Measurements from ENCODE around the gene BRWD1.

Gene BRWD1

DNA sequence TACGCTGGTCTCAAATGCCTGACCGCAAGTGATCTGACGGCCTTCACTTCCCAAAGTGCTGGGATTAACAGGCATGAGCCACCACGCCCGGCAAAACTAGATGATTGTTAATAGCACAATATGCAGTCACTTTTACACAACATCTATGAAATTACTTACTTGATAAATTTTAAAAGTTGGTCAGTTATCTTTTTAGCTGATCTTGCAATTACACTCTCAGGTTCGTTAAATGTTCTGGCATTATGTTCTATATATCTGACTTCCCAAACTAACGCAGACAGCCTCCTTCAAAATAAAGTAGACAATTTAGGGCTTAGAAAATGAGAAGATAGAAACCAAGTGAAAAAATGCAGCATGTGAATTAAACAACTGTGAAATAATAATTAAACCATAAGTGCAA, 98.4 kb downstream of the BRWD1 start:
- H3K9ac ChIP-seq: no peak overlapping the region
- H3K4me1 ChIP-seq: no peaks in the 10 kb centered on the region
- no peaks in the 10 kb centered on the region for H3K27me3 ChIP-seq
- peaks cover 79% of the 10 kb centered on the region for H3K36me3 ChIP-seq
- H3K4me2 ChIP-seq: no peak overlapping the region
- H3K27ac ChIP-seq: no peak overlapping the region
- no peak for TF ChIP-seq Cebpa-rat (IDR thresholded peaks at IDR 0.05)
- no peaks in the 10 kb centered on the region for H3K9me3 ChIP-seq
- H4K20me1 ChIP-seq: 0 out of 2 replicates have a peak, but pooled peaks cover 16% of the 10 kb centered on the region
- no peak overlapping the region for H3K4me3 ChIP-seq

- Histone ChIP-seq H3K27me3 (no peaks in the 10 kb centered on the region), H3K4me2 (no peak overlapping the region), H3K9me3 (no peaks in the 10 kb centered on the region), H3K9ac (no peak overlapping the region), H3K27ac (no peak overlapping the region), H3K4me3 (no peak overlapping the region), H4K20me1 (peaks cover 13% of the 10 kb centered on the region; the same call in 1 of the 2 replicates), H3K36me3 (peaks cover 90% of the 10 kb centered on the region), H3K4me1 (no peaks in the 10 kb centered on the region)
- TF ChIP-seq Cebpa-rat (IDR thresholded peaks at IDR 0.05): no peak
These were observed 104.1 kb downstream of the BRWD1 start for GRCh38 chr21:39209334-39209688.

- no peak overlapping the region for H3K4me2 ChIP-seq
- H3K27ac ChIP-seq: no peak overlapping the region
- no peaks in the 10 kb centered on the region for H3K9me3 ChIP-seq
- TF ChIP-seq Cebpa-rat (IDR thresholded peaks at IDR 0.05): no peak
- peaks cover 13% of the 10 kb centered on the region; the same call in 1 of the 2 replicates for H4K20me1 ChIP-seq
- peaks cover 89% of the 10 kb centered on the region for H3K36me3 ChIP-seq
- H3K4me3 ChIP-seq: no peak overlapping the region
- no peaks in the 10 kb centered on the region for H3K27me3 ChIP-seq
- H3K4me1 ChIP-seq: no peaks in the 10 kb centered on the region
- no peak overlapping the region for H3K9ac ChIP-seq
These were observed 104.7 kb downstream of the BRWD1 start for GRCh38 chr21:39208624-39209333.

GRCh38 chr21:39204134-39204533, 109.3 kb downstream of the BRWD1 start:
- Histone ChIP-seq H3K4me3 (no peak overlapping the region), H3K27me3 (no peaks in the 10 kb centered on the region), H3K36me3 (peaks cover 96% of the 10 kb centered on the region), H3K27ac (no peak overlapping the region), H3K4me1 (no peaks in the 10 kb centered on the region), H3K4me2 (no peak overlapping the region), H4K20me1 (peaks cover 16% of the 10 kb centered on the region; the same call in 1 of the 2 replicates), H3K9ac (no peak overlapping the region), H3K9me3 (no peaks in the 10 kb centered on the region)
- TF ChIP-seq Cebpa-rat (IDR thresholded peaks at IDR 0.05): no peak

- TF ChIP-seq Cebpa-rat (IDR thresholded peaks at IDR 0.05): no peak
- no peaks in the 10 kb centered on the region for H3K4me1 ChIP-seq
- peaks cover 32% of the 10 kb centered on the region for H4K20me1 ChIP-seq
- no peak overlapping the region for H3K4me3 ChIP-seq
- no peaks in the 10 kb centered on the region for H3K27me3 ChIP-seq
- H3K27ac ChIP-seq: no peak overlapping the region
- no peak overlapping the region for H3K9ac ChIP-seq
- no peak overlapping the region for H3K4me2 ChIP-seq
- H3K9me3 ChIP-seq: no peaks in the 10 kb centered on the region
- peaks cover 98% of the 10 kb centered on the region for H3K36me3 ChIP-seq
These were observed 114.6 kb downstream of the BRWD1 start for GRCh38 chr21:39198800-39199199.

DNA sequence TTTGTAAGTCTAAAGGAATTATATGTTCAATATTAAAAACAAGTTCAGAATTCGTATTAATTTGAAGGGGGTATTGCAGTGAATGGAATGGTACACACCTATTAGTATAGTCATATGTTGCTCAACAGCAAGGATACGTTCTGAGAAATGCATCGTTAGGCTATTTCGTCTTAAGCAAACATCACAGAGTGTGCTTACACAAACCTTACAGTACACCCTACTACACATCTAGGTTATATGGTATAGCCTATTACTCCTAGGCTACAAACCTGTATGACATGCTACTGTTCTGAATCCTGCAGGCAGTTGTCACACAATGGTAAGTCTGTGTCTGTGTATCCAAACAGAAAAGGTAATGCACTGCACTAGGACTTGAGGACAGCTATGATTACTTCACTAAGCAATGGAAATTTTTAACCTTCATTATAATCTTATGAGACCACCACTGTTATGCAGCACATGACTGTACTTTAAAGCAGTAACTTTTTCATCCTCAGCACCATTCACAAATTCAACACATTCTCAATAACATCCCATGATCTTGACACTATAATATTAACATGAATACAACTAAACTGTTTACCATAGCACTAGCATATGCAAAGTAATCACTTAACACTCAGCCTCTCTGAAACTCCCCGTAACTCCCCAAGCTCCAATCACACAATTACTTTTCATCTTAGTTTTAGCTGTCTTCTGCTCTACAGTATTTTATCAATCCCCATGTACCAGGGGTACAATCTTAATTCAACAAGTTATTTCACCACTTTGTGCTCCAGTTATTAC, 115.8 kb downstream of the BRWD1 start:
- Histone ChIP-seq H3K9me3 (no peaks in the 10 kb centered on the region), H3K4me1 (no peaks in the 10 kb centered on the region), H3K4me3 (no peak overlapping the region), H3K27ac (no peak overlapping the region), H3K9ac (no peak overlapping the region), H3K36me3 (peaks cover 87% of the 10 kb centered on the region), H3K27me3 (no peaks in the 10 kb centered on the region), H3K4me2 (no peak overlapping the region), H4K20me1 (peaks cover 32% of the 10 kb centered on the region)
- TF ChIP-seq Cebpa-rat (IDR thresholded peaks at IDR 0.05): no peak

DNA sequence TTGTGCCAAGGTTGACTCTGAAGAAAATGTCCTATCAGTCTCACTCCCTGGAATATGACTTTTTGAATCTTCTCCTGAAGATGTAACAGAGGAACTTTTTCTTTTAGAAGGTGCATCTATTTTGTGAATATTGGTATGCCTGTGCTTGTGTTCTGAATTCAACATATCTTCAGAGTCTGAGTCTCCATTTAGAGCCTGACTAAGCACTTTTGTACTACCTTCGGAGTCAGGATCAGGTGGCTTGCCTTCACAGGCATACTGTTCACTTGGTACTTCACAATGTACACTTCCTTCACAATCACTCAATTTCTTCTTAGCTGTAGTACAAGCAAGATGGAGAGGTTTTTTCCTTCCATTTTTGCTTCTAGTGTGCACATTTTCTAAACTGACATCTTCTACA, 116.6 kb downstream of the BRWD1 start:
- no peak overlapping the region for H3K4me3 ChIP-seq
- no peaks in the 10 kb centered on the region for H3K27me3 ChIP-seq
- no peak overlapping the region for H3K27ac ChIP-seq
- H3K9me3 ChIP-seq: no peaks in the 10 kb centered on the region
- no peak overlapping the region for H3K9ac ChIP-seq
- TF ChIP-seq Cebpa-rat (IDR thresholded peaks at IDR 0.05): no peak
- peaks cover 79% of the 10 kb centered on the region for H3K36me3 ChIP-seq
- H3K4me2 ChIP-seq: no peak overlapping the region
- H3K4me1 ChIP-seq: no peaks in the 10 kb centered on the region
- H4K20me1 ChIP-seq: peaks cover 32% of the 10 kb centered on the region

- TF ChIP-seq Cebpa-rat (IDR thresholded peaks at IDR 0.05): no peak
- H3K27ac ChIP-seq: no peak overlapping the region
- H4K20me1 ChIP-seq: peaks cover 32% of the 10 kb centered on the region
- peaks cover 74% of the 10 kb centered on the region for H3K36me3 ChIP-seq
- no peak overlapping the region for H3K4me3 ChIP-seq
- H3K4me1 ChIP-seq: no peaks in the 10 kb centered on the region
- no peak overlapping the region for H3K9ac ChIP-seq
- H3K9me3 ChIP-seq: no peaks in the 10 kb centered on the region
- no peaks in the 10 kb centered on the region for H3K27me3 ChIP-seq
- H3K4me2 ChIP-seq: no peak overlapping the region
These were observed 117.1 kb downstream of the BRWD1 start for GRCh38 chr21:39196310-39196709.

- Histone ChIP-seq H3K4me1 (peaks cover 7% of the 10 kb centered on the region), H3K36me3 (peaks cover 45% of the 10 kb centered on the region)
- TF ChIP-seq Cebpa-rat (IDR thresholded peaks at IDR 0.05): no peak
These were observed 120.1 kb downstream of the BRWD1 start for GRCh38 chr21:39193380-39193779.

GRCh38 chr21:39189857-39190604, 123.4 kb downstream of the BRWD1 start:
- no peak for TF ChIP-seq Cebpa-rat (IDR thresholded peaks at IDR 0.05)
- no peak overlapping the region for H3K4me3 ChIP-seq
- no peak overlapping the region for H3K4me2 ChIP-seq
- no peak overlapping the region for H3K27ac ChIP-seq
- H3K36me3 ChIP-seq: peaks cover 11% of the 10 kb centered on the region
- peaks cover 9% of the 10 kb centered on the region for H4K20me1 ChIP-seq
- H3K4me1 ChIP-seq: peaks cover 17% of the 10 kb centered on the region
- no peaks in the 10 kb centered on the region for H3K9me3 ChIP-seq
- no peak overlapping the region for H3K9ac ChIP-seq
- no peaks in the 10 kb centered on the region for H3K27me3 ChIP-seq

More at GRCh38 chr21:39193380-39193779, 120.1 kb downstream of the BRWD1 start:
- H3K4me2 ChIP-seq: no peak overlapping the region
- no peaks in the 10 kb centered on the region for H3K27me3 ChIP-seq
- H3K4me3 ChIP-seq: no peak overlapping the region
- no peaks in the 10 kb centered on the region for H3K9me3 ChIP-seq
- H4K20me1 ChIP-seq: peaks cover 30% of the 10 kb centered on the region
- no peak overlapping the region for H3K27ac ChIP-seq
- H3K9ac ChIP-seq: no peak overlapping the region
